ENCODE results near the gene MED29.

DNA sequence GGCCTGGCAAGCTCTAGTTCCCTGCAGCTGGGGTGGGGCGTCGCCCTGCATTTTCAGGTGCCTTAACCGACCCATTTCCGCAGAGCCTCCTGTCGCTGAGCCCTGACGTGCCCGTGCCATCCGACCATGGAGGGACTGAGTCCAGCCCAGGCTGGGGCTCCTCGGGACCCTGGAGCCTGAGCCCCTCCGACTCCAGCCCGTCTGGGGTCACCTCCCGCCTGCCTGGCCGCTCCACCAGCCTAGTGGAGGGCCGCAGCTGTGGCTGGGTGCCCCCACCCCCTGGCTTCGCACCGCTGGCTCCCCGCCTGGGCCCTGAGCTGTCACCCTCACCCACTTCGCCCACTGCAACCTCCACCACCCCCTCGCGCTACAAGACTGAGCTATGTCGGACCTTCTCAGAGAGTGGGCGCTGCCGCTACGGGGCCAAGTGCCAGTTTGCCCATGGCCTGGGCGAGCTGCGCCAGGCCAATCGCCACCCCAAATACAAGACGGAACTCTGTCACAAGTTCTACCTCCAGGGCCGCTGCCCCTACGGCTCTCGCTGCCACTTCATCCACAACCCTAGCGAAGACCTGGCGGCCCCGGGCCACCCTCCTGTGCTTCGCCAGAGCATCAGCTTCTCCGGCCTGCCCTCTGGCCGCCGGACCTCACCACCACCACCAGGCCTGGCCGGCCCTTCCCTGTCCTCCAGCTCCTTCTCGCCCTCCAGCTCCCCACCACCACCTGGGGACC lies 16.6 kb downstream of the MED29 start:
- TF ChIP-seq CTCF (conservative IDR thresholded peaks at IDR 0.05; ENCODE audit: low read depth, low read length) = no peak
- no peak; the same call in 1 of the 2 replicates for TF ChIP-seq POLR2A (IDR thresholded peaks at IDR 0.05; ENCODE audit: low read depth, low read length)
- TF ChIP-seq RAD21 (IDR thresholded peaks at IDR 0.05; ENCODE audit: low read length) = no peak
- TF ChIP-seq RCOR1 (IDR thresholded peaks at IDR 0.05; ENCODE audit: insufficient replicate concordance, low read length) = no peak
